OCI-LY1 (cell line): Measurements from ENCODE around the gene FOXC2.

ENCODE experiments used
- H2AFZ ChIP-seq: fragments of 200-600 bp; sonication (generic), shearing (Covaris generic); 2 replicates; pipeline ENCODE4 v1.6.0; 2014; ENCODE audit warnings: antibody characterized with exemption, mild to moderate bottlenecking, low read length
- H3F3A ChIP-seq: fragments of 200-600 bp; sonication (generic), shearing (Covaris generic); 2 replicates; pipeline ENCODE4 v1.6.0; 2014; ENCODE audit warnings: mild to moderate bottlenecking, antibody characterized with exemption, low read length, moderate library complexity; ENCODE audit not compliant: insufficient read depth
- H3K27ac ChIP-seq: fragments of 200-600 bp; sonication (generic); 2 replicates; pipeline ENCODE4 v1.5.1; 2014; ENCODE audit warnings: low read length, mixed run types, mild to moderate bottlenecking, low read depth; ENCODE audit not compliant: poor library complexity, severe bottlenecking
- H3K27me3 ChIP-seq: fragments of 200-600 bp; sonication (generic); 2 replicates; pipeline ENCODE4 v1.6.0; 2014; ENCODE audit warnings: antibody characterized with exemption, mild to moderate bottlenecking, low read length, moderate library complexity; ENCODE audit not compliant: insufficient read depth
- H3K36me3 ChIP-seq: fragments of 200-600 bp; sonication (generic); 2 replicates; pipeline ENCODE4 v1.6.1; 2014; ENCODE audit warnings: mild to moderate bottlenecking, antibody characterized with exemption, low read length, moderate library complexity, mixed read lengths; ENCODE audit not compliant: insufficient read depth
- H3K4me1 ChIP-seq: fragments of 200-600 bp; sonication (generic); 2 replicates; pipeline ENCODE4 v1.5.1; 2014; ENCODE audit warnings: mild to moderate bottlenecking, low read length, moderate library complexity; ENCODE audit not compliant: insufficient read depth, severe bottlenecking
- H3K4me2 ChIP-seq: fragments of 200-600 bp; sonication (generic), shearing (Covaris generic); 2 replicates; pipeline ENCODE4 v1.6.1; 2014; ENCODE audit warnings: low read length
- H3K4me3 ChIP-seq: fragments of 200-600 bp; sonication (generic); 2 replicates; pipeline ENCODE4 v1.5.1; 2014; ENCODE audit warnings: low read length, low read depth, mild to moderate bottlenecking, mixed read lengths; ENCODE audit not compliant: poor library complexity, severe bottlenecking
- H3K79me2 ChIP-seq: fragments of 200-600 bp; shearing (Covaris generic); 2 replicates; pipeline ENCODE4 v1.6.1; 2016; ENCODE audit warnings: mixed run types, low read length, mixed read lengths; ENCODE audit not compliant: insufficient read depth
- H3K9ac ChIP-seq: fragments of 200-600 bp; sonication (generic), shearing (Covaris generic); 2 replicates; pipeline ENCODE4 v1.6.1; 2014; ENCODE audit warnings: mild to moderate bottlenecking, low read length, mixed read lengths
- H3K9me2 ChIP-seq: fragments of 200-600 bp; sonication (generic), shearing (Covaris generic); 2 replicates; pipeline ENCODE4 v1.6.1; 2014; ENCODE audit warnings: low read depth, mild to moderate bottlenecking, low read length, mixed read lengths
- H3K9me3 ChIP-seq: fragments of 200-600 bp; shearing (Covaris generic); 2 replicates; pipeline ENCODE4 v1.6.1; 2014; ENCODE audit warnings: low read length, mixed read lengths
- H4K20me1 ChIP-seq: fragments of 200-600 bp; sonication (generic), shearing (Covaris generic); 2 replicates; pipeline ENCODE4 v1.6.0; 2016; ENCODE audit warnings: mild to moderate bottlenecking, low read length; ENCODE audit not compliant: insufficient read depth
- CTCF ChIP-seq: fragments of 200-600 bp; sonication (generic), shearing (Covaris generic); IDR thresholded peaks from 2 replicates; pipeline ENCODE4 v1.5.1; 2017; ENCODE audit warnings: mild to moderate bottlenecking, antibody characterized with exemption, low read length, moderate library complexity, mixed read lengths
- EZH2 ChIP-seq: fragments of 200-600 bp; sonication (generic), shearing (Covaris generic); IDR thresholded peaks from 2 replicates; pipeline ENCODE4 v1.8.0; 2017; ENCODE audit warnings: borderline replicate concordance, mixed run types, mild to moderate bottlenecking, antibody characterized with exemption, low read length, moderate library complexity, mixed read lengths

The FOXC2 gene

GRCh38 chr16:86610779-86611524, 44.3 kb downstream of the FOXC2 start:
- H3K79me2 ChIP-seq = no peaks in the 10 kb centered on the region
- H3K9me3 ChIP-seq = no peaks in the 10 kb centered on the region
- no peaks in the 10 kb centered on the region for H3K9me2 ChIP-seq
- H3K27me3 ChIP-seq = no peaks in the 10 kb centered on the region
- TF ChIP-seq CTCF (no peak), EZH2 (no peak)
- H3K27ac ChIP-seq = no peak overlapping the region
- H3F3A ChIP-seq = no peaks in the 10 kb centered on the region
- no peak overlapping the region for H3K4me2 ChIP-seq
- no peak overlapping the region for H3K4me3 ChIP-seq
- H3K4me1 ChIP-seq = peaks cover 10% of the 10 kb centered on the region
- H3K36me3 ChIP-seq = 0 out of 2 replicates have a peak, but pooled peaks cover 1% of the 10 kb centered on the region
- H3K9ac ChIP-seq = no peak overlapping the region
- H2AFZ ChIP-seq = no peak overlapping the region
- no peaks in the 10 kb centered on the region for H4K20me1 ChIP-seq

- Histone ChIP-seq H3K9ac (no peak overlapping the region), H3K4me1 (peaks cover 10% of the 10 kb centered on the region), H3F3A (no peaks in the 10 kb centered on the region), H2AFZ (no peak overlapping the region), H3K9me3 (no peaks in the 10 kb centered on the region), H3K9me2 (no peaks in the 10 kb centered on the region), H3K36me3 (no peaks in the 10 kb centered on the region), H3K27me3 (no peaks in the 10 kb centered on the region), H3K4me2 (no peak overlapping the region), H3K79me2 (no peaks in the 10 kb centered on the region), H4K20me1 (no peaks in the 10 kb centered on the region), H3K4me3 (no peak overlapping the region), H3K27ac (no peak overlapping the region)
- TF ChIP-seq CTCF = no peak
- no peak for TF ChIP-seq EZH2
These were observed 44.9 kb downstream of the FOXC2 start for GRCh38 chr16:86611525-86611855.

GRCh38 chr16:86611941-86612340, 45.3 kb downstream of the FOXC2 start:
- Histone ChIP-seq H3K36me3 (no peaks in the 10 kb centered on the region), H3K27ac (no peak overlapping the region), H3K4me3 (no peak overlapping the region), H3K79me2 (no peaks in the 10 kb centered on the region), H3K4me2 (no peak overlapping the region), H4K20me1 (no peaks in the 10 kb centered on the region), H3F3A (no peaks in the 10 kb centered on the region), H3K9me2 (no peaks in the 10 kb centered on the region), H3K4me1 (peaks cover 10% of the 10 kb centered on the region), H2AFZ (no peak overlapping the region), H3K9me3 (no peaks in the 10 kb centered on the region), H3K27me3 (no peaks in the 10 kb centered on the region), H3K9ac (no peak overlapping the region)
- TF ChIP-seq EZH2 (no peak), CTCF (no peak)
